PC-3 (cell line): ENCODE results near the gene AKAP8L. TPM values are rescaled to one million over a fixed set of nuclear protein-coding genes. Genes with fewer than 3 reads are reported as not detected.
A peak's percentile ranks its signal among the peaks of the same experiment; 100 is the strongest.

Experiments
- ATAC-seq: fragments of 200-7000 bp; cut with Tn5 transposase; 2 replicates; pipeline ENCODE4 v1.9.1; 2020; ENCODE audit warnings: mild to moderate bottlenecking, moderate library complexity
- BruUV-seq: library from RNA; stranded (reverse); fragments of 400-500 nt; replicated peaks from 2 replicates; lab custom pipeline; 2021; lab: Mats Ljungman, UMichigan
- CTCF ChIA-PET: fragments of 300-600 bp; sonication (Branson Sonifier 250); formaldehyde crosslinking; loops from one replicate; lab custom pipeline; 2022; ENCODE audit warnings: antibody characterized with exemption; lab: Charles Lee
- POLR2A ChIA-PET: fragments of 300-600 bp; sonication (Branson Sonifier 250); formaldehyde crosslinking; loops from one replicate; lab custom pipeline; 2022; ENCODE audit warnings: antibody characterized with exemption; ENCODE audit not compliant: unreplicated experiment; lab: Charles Lee
- DNase-seq: peaks from one replicate; pipeline ENCODE4 v3.0.0-alpha.2; 2015
- H2AFZ ChIP-seq: fragments of 300-600 bp; sonication (generic); 2 replicates; pipeline ENCODE4 v1.6.0; 2016; ENCODE audit warnings: antibody characterized with exemption, low read length
- H3F3A ChIP-seq: fragments of 300-600 bp; sonication (generic); one replicate; pipeline ENCODE4 v1.6.0; 2017; ENCODE audit warnings: antibody characterized with exemption, low read length, control low read depth, mild to moderate bottlenecking; ENCODE audit not compliant: unreplicated experiment
- H3K27ac ChIP-seq: fragments of 300-600 bp; sonication (generic); 2 replicates; pipeline ENCODE4 v1.5.1; 2016; ENCODE audit warnings: mild to moderate bottlenecking, low read length
- H3K27me3 ChIP-seq: fragments of 300-600 bp; sonication (generic); 2 replicates; pipeline ENCODE4 v1.6.1; 2016; ENCODE audit warnings: low read length, mixed read lengths
- H3K36me3 ChIP-seq: fragments of 300-600 bp; sonication (generic); 2 replicates; pipeline ENCODE4 v1.6.1; 2016; ENCODE audit warnings: low read depth, mixed run types, low read length, mixed read lengths
- H3K4me1 ChIP-seq: fragments of 300-600 bp; sonication (generic); 2 replicates; pipeline ENCODE4 v1.5.1; 2016; ENCODE audit warnings: low read length; ENCODE audit not compliant: insufficient read depth
- H3K4me2 ChIP-seq: fragments of 300-600 bp; sonication (generic); 2 replicates; pipeline ENCODE4 v1.6.0; 2016; ENCODE audit warnings: low read length
- H3K4me3 ChIP-seq: fragments of 300-600 bp; sonication (generic); 2 replicates; pipeline ENCODE4 v1.5.1; 2016; ENCODE audit warnings: mild to moderate bottlenecking, low read length, mixed read lengths
- H3K79me2 ChIP-seq: fragments of 300-600 bp; sonication (generic); 2 replicates; pipeline ENCODE4 v1.6.1; 2017; ENCODE audit warnings: low read length, mixed read lengths
- H3K9ac ChIP-seq: fragments of 300-600 bp; sonication (generic); 2 replicates; pipeline ENCODE4 v1.6.0; 2016; ENCODE audit warnings: mild to moderate bottlenecking, low read length
- H3K9me2 ChIP-seq: fragments of 300-600 bp; sonication (generic); replicated peaks from 2 replicates; pipeline ENCODE4 v1.6.1; 2016; ENCODE audit warnings: mixed run types, low read length, mixed read lengths
- H3K9me3 ChIP-seq: fragments of 300-600 bp; sonication (generic); 2 replicates; pipeline ENCODE4 v1.6.1; 2016; ENCODE audit warnings: low read length, mixed read lengths
- H4K20me1 ChIP-seq: fragments of 300-600 bp; sonication (generic); 2 replicates; pipeline ENCODE4 v1.6.1; 2016; ENCODE audit warnings: low read length, mixed read lengths
- EZH2 ChIP-seq: fragments of 300-600 bp; sonication (generic); IDR thresholded peaks from one replicate; pipeline ENCODE4 v1.6.1; 2017; ENCODE audit warnings: antibody characterized with exemption, mild to moderate bottlenecking, low read length; ENCODE audit not compliant: unreplicated experiment
- EZH2phosphoT487 ChIP-seq: fragments of 300-600 bp; sonication (generic); IDR thresholded peaks from 2 replicates; pipeline ENCODE4 v1.6.1; 2018; ENCODE audit warnings: mild to moderate bottlenecking, antibody characterized with exemption, low read length, borderline replicate concordance
- intact Hi-C: fragments of 100-400 bp; cut with micrococcal nuclease; formaldehyde crosslinking; loops from 2 replicates; pipeline ENCODE4 v1.9.0; 2023
- total RNA-seq: library from RNA; depleted of rRNA; stranded (reverse); fragments of >200 nt; gene quantifications from 2 replicates; pipeline ENCODE4 v1.2.3, GENCODE V29; 2014
- TF ChIP-seq, protein P1 (sequence below): fragments of 300-600 bp; sonication (generic); conservative IDR thresholded peaks from 2 replicates; pipeline ENCODE4 v1.5.1; 2017; ENCODE audit warnings: antibody characterized with exemption, low read depth, mild to moderate bottlenecking, low read length

AKAP8L gene
- total RNA-seq, 1 experiment from 2014 or later, result 97.9 TPM

DNA sequence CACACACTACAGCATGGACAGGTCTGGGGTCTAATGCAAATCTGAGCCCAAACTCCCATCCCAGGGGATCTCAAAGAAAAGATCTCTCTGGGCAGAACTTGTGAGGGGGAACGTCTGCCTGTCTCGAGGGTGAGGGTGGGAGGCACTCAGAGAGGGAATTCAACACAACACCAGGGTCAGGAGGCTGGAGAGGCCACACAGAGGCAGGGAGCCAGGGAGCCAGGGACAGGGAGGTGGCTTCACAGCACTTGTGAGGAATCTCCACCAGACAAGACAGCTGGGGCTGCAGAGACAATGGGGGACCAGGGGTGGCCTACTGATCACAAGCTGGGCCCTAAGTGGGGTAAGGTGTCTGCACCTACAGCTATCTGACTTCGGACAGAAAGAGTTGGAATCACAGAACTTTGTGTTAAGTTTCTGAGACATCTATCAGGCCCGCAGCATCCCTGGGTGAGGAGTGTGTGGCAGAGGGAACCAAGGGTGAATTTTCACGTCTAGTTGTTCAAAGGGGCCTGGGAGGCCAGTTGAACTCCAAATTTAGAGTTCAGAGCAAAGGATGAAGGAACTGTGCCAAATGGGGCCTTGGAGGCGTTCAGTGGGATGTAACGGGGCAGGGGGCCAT is 12.7 kb upstream of the AKAP8L start:
- Histone ChIP-seq H3K4me2 (peak overlapping the region; percentile 99), H3K4me3 (peak overlapping the region; percentile 93), H3K27ac (no peak overlapping the region), H3K9ac (peak overlapping the region; percentile 97), H3K36me3 (peaks cover 26% of the 10 kb centered on the region), H2AFZ (0 out of 2 replicates have a peak overlapping the region, but pooled peaks have one; percentile 50), H3K4me1 (peaks cover 21% of the 10 kb centered on the region), H4K20me1 (peaks cover 15% of the 10 kb centered on the region; the same call in 1 of the 2 replicates), H3K27me3 (no peaks in the 10 kb centered on the region), H3F3A (no peaks in the 10 kb centered on the region), H3K9me3 (no peaks in the 10 kb centered on the region), H3K9me2 (no peaks in the 10 kb centered on the region), H3K79me2 (peaks cover 41% of the 10 kb centered on the region)
- DNase-seq (no peak), ATAC-seq (no peak)
- intact Hi-C loops, result loop anchor here (2.0 kb wide), 1 partner anchor 17 kb away; the partner anchor contains the start of gene WIZ
- BruUV-seq, result TSS peak; percentile 51
- TF ChIP-seq EZH2 (no peak), EZH2phosphoT487 (no peak)
- TF ChIP-seq, protein P1, sequence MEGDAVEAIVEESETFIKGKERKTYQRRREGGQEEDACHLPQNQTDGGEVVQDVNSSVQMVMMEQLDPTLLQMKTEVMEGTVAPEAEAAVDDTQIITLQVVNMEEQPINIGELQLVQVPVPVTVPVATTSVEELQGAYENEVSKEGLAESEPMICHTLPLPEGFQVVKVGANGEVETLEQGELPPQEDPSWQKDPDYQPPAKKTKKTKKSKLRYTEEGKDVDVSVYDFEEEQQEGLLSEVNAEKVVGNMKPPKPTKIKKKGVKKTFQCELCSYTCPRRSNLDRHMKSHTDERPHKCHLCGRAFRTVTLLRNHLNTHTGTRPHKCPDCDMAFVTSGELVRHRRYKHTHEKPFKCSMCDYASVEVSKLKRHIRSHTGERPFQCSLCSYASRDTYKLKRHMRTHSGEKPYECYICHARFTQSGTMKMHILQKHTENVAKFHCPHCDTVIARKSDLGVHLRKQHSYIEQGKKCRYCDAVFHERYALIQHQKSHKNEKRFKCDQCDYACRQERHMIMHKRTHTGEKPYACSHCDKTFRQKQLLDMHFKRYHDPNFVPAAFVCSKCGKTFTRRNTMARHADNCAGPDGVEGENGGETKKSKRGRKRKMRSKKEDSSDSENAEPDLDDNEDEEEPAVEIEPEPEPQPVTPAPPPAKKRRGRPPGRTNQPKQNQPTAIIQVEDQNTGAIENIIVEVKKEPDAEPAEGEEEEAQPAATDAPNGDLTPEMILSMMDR, result no peak
- ChIA-PET CTCF (no interaction called here), POLR2A (no interaction called here)

- peak overlapping the region; percentile 93 for H3K4me3 ChIP-seq
- no TSS peak for BruUV-seq
- peak overlapping the region; percentile 99 for H3K4me2 ChIP-seq
- TF ChIP-seq EZH2phosphoT487, result no peak
- TF ChIP-seq, protein P1, result no peak
- TF ChIP-seq EZH2, result no peak
- intact Hi-C loops, result no loop called here
- H3K27ac ChIP-seq, result no peak overlapping the region
- H4K20me1 ChIP-seq, result peaks cover 15% of the 10 kb centered on the region; the same call in 1 of the 2 replicates
- H3K4me1 ChIP-seq, result peaks cover 21% of the 10 kb centered on the region
- H2AFZ ChIP-seq, result no peak overlapping the region
- H3K9me2 ChIP-seq, result no peaks in the 10 kb centered on the region
- H3K9ac ChIP-seq, result no peak overlapping the region
- no peaks in the 10 kb centered on the region for H3K27me3 ChIP-seq
- H3K9me3 ChIP-seq, result no peaks in the 10 kb centered on the region
- CTCF ChIA-PET, result no interaction called here
- no peak for ATAC-seq
- peaks cover 41% of the 10 kb centered on the region for H3K79me2 ChIP-seq
- POLR2A ChIA-PET, result no interaction called here
- H3F3A ChIP-seq, result no peaks in the 10 kb centered on the region
- DNase-seq, result no peak
- H3K36me3 ChIP-seq, result peaks cover 33% of the 10 kb centered on the region
Observed at GRCh38 chr19:15430526-15431120, 11.8 kb upstream of the AKAP8L start.
